GM04503 (cell line): Measurements from ENCODE around the gene PTPMT1.
"Not testable (repeated sequence)": the region's sequence is repeated elsewhere in the genome, so short reads cannot be mapped to it uniquely, and the experiment has no call there.

Experiments
- DNase-seq: peaks from one replicate; pipeline ENCODE4 v3.0.0-alpha.2; 2012; ENCODE audit warnings: low read depth

Gene PTPMT1

GRCh38 chr11:47546274-47546673 is 19.1 kb upstream of the PTPMT1 start:
- DNase-seq: not testable (repeated sequence)

GRCh38 chr11:47550288-47551047 is 14.9 kb upstream of the PTPMT1 start:
- no peak for DNase-seq

- no peak for DNase-seq
Observed at GRCh38 chr11:47551086-47551485, 14.3 kb upstream of the PTPMT1 start.

- no peak for DNase-seq
Observed at GRCh38 chr11:47552056-47552565, 13.3 kb upstream of the PTPMT1 start.

- DNase-seq: no peak
Observed at GRCh38 chr11:47552566-47553405, 12.6 kb upstream of the PTPMT1 start, which contains the start of gene CELF1. CELF1 (minus strand) TSS chr11:47553132; CDS start chr11:47499523, 53,609 bp downstream.

- no peak for DNase-seq
Observed at GRCh38 chr11:47553406-47553743, 12.0 kb upstream of the PTPMT1 start.

- DNase-seq: not testable (repeated sequence)
Observed at GRCh38 chr11:47557004-47557403, 8.4 kb upstream of the PTPMT1 start.

GRCh38 chr11:47558695-47559094 is 6.7 kb upstream of the PTPMT1 start:
- DNase-seq: no peak

GRCh38 chr11:47560426-47560825 is 5.0 kb upstream of the PTPMT1 start:
- no peak for DNase-seq

GRCh38 chr11:47562393-47562792 is 3.0 kb upstream of the PTPMT1 start:
- not testable (repeated sequence) for DNase-seq

- not testable (repeated sequence) for DNase-seq
Observed at GRCh38 chr11:47564366-47564765, 1.0 kb upstream of the PTPMT1 start.

GRCh38 chr11:47564933-47565339 is 463 bp upstream of the PTPMT1 start:
- no peak for DNase-seq

GRCh38 chr11:47566149-47566698 is 825 bp downstream of the PTPMT1 start:
- DNase-seq: no peak

GRCh38 chr11:47569646-47570045 is 4.2 kb downstream of the PTPMT1 start:
- no peak for DNase-seq

GRCh38 chr11:47570651-47571356 is 5.4 kb downstream of the PTPMT1 start:
- no peak for DNase-seq

GRCh38 chr11:47571357-47571729 is 5.9 kb downstream of the PTPMT1 start:
- no peak for DNase-seq

GRCh38 chr11:47571895-47572294 is 6.5 kb downstream of the PTPMT1 start:
- no peak for DNase-seq

- no peak for DNase-seq
Observed at GRCh38 chr11:47572715-47573255, 7.4 kb downstream of the PTPMT1 start.

GRCh38 chr11:47573321-47573720 is 7.9 kb downstream of the PTPMT1 start:
- DNase-seq: no peak

- DNase-seq: no peak
Observed at GRCh38 chr11:47577460-47578041, 12.2 kb downstream of the PTPMT1 start.
